Endodermal cell (in vitro differentiated cells): ENCODE results near the gene VSNL1. TPM values are rescaled to one million over a fixed set of nuclear protein-coding genes. Genes with fewer than 3 reads are reported as not detected.

ENCODE experiments used
- DNase-seq: peaks from one replicate; pipeline ENCODE4 v3.0.0-alpha.2; 2017
- H3K27ac ChIP-seq: 2 replicates; pipeline ENCODE4 v1.5.1; 2013; ENCODE audit warnings: mild to moderate bottlenecking, low read depth, low read length, moderate library complexity
- H3K27me3 ChIP-seq: 2 replicates; pipeline ENCODE4 v1.6.1; 2013; ENCODE audit warnings: mild to moderate bottlenecking, low read length, moderate library complexity; ENCODE audit not compliant: insufficient read depth, control insufficient read depth, poor library complexity, severe bottlenecking
- H3K36me3 ChIP-seq: 2 replicates; pipeline ENCODE4 v1.7.0; 2013; ENCODE audit warnings: mild to moderate bottlenecking, low read length, moderate library complexity; ENCODE audit not compliant: control insufficient read depth, insufficient read depth
- H3K4me1 ChIP-seq: one replicate; pipeline ENCODE4 v1.7.0; 2013; ENCODE audit warnings: low read length; ENCODE audit not compliant: control insufficient read depth, insufficient read depth
- H3K4me3 ChIP-seq: 2 replicates; pipeline ENCODE4 v1.5.1; 2013; ENCODE audit warnings: mild to moderate bottlenecking, low read length, moderate library complexity
- H3K9ac ChIP-seq: 2 replicates; pipeline ENCODE4 v1.6.1; 2013; ENCODE audit warnings: mild to moderate bottlenecking, low read length, moderate library complexity; ENCODE audit not compliant: poor library complexity, severe bottlenecking; ENCODE audit errors: extremely low read depth
- H3K9me3 ChIP-seq: 2 replicates; pipeline ENCODE4 v1.6.1; 2013; ENCODE audit warnings: mild to moderate bottlenecking, low read length, moderate library complexity; ENCODE audit not compliant: control insufficient read depth
- H3K27ac Mint-ChIP-seq: 2 replicates; pipeline ENCODE4 v1.8.0; 2020; ENCODE audit warnings: mixed read lengths
- H3K27me3 Mint-ChIP-seq: 2 replicates; pipeline ENCODE4 v1.8.0; 2021; ENCODE audit warnings: mild to moderate bottlenecking, mixed read lengths; ENCODE audit not compliant: insufficient read depth
- H3K36me3 Mint-ChIP-seq: 2 replicates; pipeline ENCODE4 v1.8.0; 2020; ENCODE audit warnings: low read depth, mixed read lengths
- H3K4me1 Mint-ChIP-seq: 2 replicates; pipeline ENCODE4 v1.8.0; 2020; ENCODE audit warnings: mixed read lengths
- H3K4me3 Mint-ChIP-seq: 2 replicates; pipeline ENCODE4 v1.8.0; 2020; ENCODE audit warnings: mild to moderate bottlenecking, moderate library complexity, mixed read lengths
- H3K9me3 Mint-ChIP-seq: 2 replicates; pipeline ENCODE4 v1.8.0; 2020; ENCODE audit warnings: mild to moderate bottlenecking, mixed read lengths
- WGBS, 2 experiments: methylation state at CpG; one replicate each; pipeline versions ENCODE4 v1.1.5 to v1.1.7; 2013; ENCODE audit warnings: missing lambda C conversion rate in 2 of 2, mixed read lengths in 1 of 2; ENCODE audit not compliant: insufficient coverage in 1 of 2, insufficient read length in 1 of 2; 5-methylcytosine and 5-hydroxymethylcytosine counted together
- total RNA-seq, 2 donors: library from RNA; stranded (reverse); fragmentation: NEBNext Ultra II Directional in 1 of 2; extraction: Animal tissue kit (Norgen Biotek cat#: 25700) in 1 of 2; gene quantifications; 2 replicates in 1 of 2; 3 replicates in 1 of 2; pipeline ENCODE4 v1.2.1, GENCODE V29; 2021
- TF ChIP-seq, protein P1 (sequence below): fragments of 200-600 bp; sonication (generic); conservative IDR thresholded peaks from 2 replicates; pipeline ENCODE4 v1.5.0; 2021; ENCODE audit warnings: antibody characterized with exemption, mild to moderate bottlenecking

The VSNL1 gene
- total RNA-seq, 2 donors from 2014 or later = 1.4 to 3.3 TPM

DNA sequence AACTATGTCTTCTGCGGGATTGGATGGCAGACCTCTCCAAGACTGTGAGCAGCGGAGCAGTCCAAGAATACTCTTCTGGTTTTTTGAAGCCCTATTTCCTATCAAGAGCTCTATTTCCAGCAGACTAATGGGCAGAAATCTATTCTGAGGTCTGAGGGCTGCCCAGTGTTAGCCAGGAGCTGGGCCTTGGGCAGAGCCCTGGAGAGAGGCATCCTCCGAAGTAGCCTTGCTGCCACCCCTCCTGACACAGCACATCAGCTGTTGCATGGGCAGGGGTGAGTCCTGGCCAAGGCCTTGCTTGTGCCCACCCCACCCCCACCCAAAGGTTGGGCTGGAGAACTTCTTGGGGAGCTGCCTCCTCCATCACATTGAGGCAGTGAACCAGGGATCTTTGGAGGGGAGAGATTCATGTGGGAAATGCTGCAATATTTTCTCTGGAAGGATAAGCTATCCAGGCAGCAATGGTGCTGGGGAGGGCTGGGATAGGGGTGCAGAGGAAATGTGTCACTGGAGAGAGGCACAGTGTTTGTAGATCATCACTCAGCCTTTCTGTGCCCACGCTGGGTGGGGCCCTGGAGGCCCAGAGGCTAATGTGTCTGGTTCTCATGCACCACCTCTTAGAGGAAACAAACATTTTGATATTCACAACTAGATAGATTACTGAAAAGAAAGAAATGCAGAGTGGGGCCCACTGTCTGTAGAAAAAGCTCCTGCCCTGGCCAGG is 104.7 kb downstream of the VSNL1 start:
- no peaks in the 10 kb centered on the region for H3K9me3 Mint-ChIP-seq
- H3K9ac ChIP-seq = no peak overlapping the region
- H3K4me3 ChIP-seq = no peak overlapping the region
- H3K4me1 ChIP-seq = no peaks in the 10 kb centered on the region
- H3K36me3 ChIP-seq = no peaks in the 10 kb centered on the region
- TF ChIP-seq, protein P1, sequence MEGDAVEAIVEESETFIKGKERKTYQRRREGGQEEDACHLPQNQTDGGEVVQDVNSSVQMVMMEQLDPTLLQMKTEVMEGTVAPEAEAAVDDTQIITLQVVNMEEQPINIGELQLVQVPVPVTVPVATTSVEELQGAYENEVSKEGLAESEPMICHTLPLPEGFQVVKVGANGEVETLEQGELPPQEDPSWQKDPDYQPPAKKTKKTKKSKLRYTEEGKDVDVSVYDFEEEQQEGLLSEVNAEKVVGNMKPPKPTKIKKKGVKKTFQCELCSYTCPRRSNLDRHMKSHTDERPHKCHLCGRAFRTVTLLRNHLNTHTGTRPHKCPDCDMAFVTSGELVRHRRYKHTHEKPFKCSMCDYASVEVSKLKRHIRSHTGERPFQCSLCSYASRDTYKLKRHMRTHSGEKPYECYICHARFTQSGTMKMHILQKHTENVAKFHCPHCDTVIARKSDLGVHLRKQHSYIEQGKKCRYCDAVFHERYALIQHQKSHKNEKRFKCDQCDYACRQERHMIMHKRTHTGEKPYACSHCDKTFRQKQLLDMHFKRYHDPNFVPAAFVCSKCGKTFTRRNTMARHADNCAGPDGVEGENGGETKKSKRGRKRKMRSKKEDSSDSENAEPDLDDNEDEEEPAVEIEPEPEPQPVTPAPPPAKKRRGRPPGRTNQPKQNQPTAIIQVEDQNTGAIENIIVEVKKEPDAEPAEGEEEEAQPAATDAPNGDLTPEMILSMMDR = no peak
- no peak overlapping the region for H3K27ac Mint-ChIP-seq
- no peak overlapping the region for H3K27ac ChIP-seq
- 92 to 93% methylated on average over 3 to 4 of the region's 4 CpGs for WGBS, 2 experiments
- DNase-seq = no peak
- H3K27me3 Mint-ChIP-seq = no peaks in the 10 kb centered on the region
- no peaks in the 10 kb centered on the region for H3K9me3 ChIP-seq
- H3K4me3 Mint-ChIP-seq = no peak overlapping the region
- H3K36me3 Mint-ChIP-seq = no peaks in the 10 kb centered on the region
- H3K27me3 ChIP-seq = no peaks in the 10 kb centered on the region
- no peaks in the 10 kb centered on the region for H3K4me1 Mint-ChIP-seq

DNA sequence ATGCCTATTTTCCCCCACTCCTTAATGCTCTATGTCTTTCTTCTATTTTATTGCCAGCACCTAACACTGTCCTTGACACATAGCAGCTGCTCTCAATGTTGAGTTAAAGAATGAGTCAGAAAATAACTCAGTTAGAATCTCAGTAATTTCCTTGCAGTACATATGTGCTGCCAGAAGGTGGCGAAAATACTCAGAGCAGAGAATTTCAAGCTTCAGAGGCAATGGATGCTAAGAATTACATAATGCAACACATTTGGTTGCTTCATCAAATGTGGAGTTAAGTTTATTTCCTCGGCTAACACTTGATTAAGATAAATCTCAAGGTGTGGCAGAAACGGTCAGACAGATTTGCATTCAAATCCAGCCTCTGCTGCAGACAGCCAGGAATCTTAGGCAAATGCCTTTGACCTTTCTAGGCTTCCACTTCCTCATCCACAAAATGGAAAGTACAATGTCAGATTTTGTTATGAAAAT is 105.6 kb downstream of the VSNL1 start:
- Histone ChIP-seq H3K4me3 (no peak overlapping the region), H3K27me3 (no peaks in the 10 kb centered on the region), H3K4me1 (no peaks in the 10 kb centered on the region), H3K36me3 (no peaks in the 10 kb centered on the region), H3K9ac (no peak overlapping the region), H3K27ac (no peak overlapping the region), H3K9me3 (no peaks in the 10 kb centered on the region)
- TF ChIP-seq, protein P1 = peak; percentile 90
- 0 to 14% methylated on average over 3 of the region's 3 CpGs for WGBS, 2 experiments
- Mint-ChIP-seq H3K4me1 (no peaks in the 10 kb centered on the region), H3K27ac (no peak overlapping the region), H3K36me3 (no peaks in the 10 kb centered on the region), H3K9me3 (no peaks in the 10 kb centered on the region), H3K27me3 (no peaks in the 10 kb centered on the region), H3K4me3 (no peak overlapping the region)
- peak; percentile 72 for DNase-seq

DNA sequence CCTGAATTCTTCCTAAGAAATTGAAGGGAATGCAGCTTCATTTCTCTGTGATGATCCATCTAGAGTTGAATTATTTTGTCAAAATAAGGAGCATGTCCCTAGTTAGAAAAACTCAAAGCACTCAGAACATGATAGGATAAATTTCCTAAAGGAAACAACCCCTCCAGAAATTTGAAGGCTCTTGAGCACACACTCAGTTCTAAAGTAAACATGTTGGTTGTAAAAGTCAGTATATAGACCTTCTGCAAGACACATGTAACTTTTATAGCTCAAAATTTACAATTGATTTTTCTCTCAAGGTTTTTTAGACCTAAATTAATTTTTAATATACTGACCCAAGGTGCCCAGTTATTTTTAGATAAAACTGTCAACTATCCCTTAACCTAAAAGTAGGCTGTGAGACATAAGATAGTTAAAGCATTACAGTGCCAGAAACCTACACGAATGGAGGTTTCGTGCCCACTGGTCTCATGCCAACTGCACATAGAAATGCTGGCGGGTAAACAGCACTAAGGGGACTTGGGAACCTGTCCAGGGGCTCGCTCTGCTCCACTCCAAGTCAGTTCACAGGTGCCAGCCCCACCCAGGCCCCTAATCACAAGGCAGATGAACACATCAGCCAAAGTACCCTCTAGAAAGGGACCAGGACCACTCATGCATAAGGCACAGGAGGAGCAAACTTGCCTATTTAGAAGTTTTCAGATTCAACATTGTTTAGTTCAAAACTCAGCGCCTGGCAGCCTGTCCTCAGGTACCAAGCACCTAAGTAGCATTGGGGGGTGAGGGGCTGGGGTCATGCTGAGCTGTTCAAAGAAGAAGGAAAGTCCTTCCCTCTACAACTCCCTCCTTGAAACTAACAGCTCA is 106.6 kb downstream of the VSNL1 start:
- Mint-ChIP-seq H3K4me3 (no peak overlapping the region), H3K4me1 (no peaks in the 10 kb centered on the region), H3K36me3 (no peaks in the 10 kb centered on the region), H3K9me3 (no peaks in the 10 kb centered on the region), H3K27ac (no peak overlapping the region), H3K27me3 (no peaks in the 10 kb centered on the region)
- Histone ChIP-seq H3K36me3 (no peaks in the 10 kb centered on the region), H3K9ac (no peak overlapping the region), H3K27ac (no peak overlapping the region), H3K4me3 (no peak overlapping the region), H3K9me3 (no peaks in the 10 kb centered on the region), H3K27me3 (no peaks in the 10 kb centered on the region), H3K4me1 (no peaks in the 10 kb centered on the region)
- 91 to 100% methylated on average over 4 to 5 of the region's 5 CpGs for WGBS, 2 experiments
- no peak for DNase-seq
- TF ChIP-seq, protein P1 = no peak
